DMS114 treated with DMSO at 0.1 percent for 48 hours (cell line): Measurements from ENCODE around the gene RTN4.
"Not testable (repeated sequence)": the region's sequence is repeated elsewhere in the genome, so short reads cannot be mapped to it uniquely, and the experiment has no call there.

Experiments used
- DNase-seq: peaks from one replicate; lab custom pipeline; 2025; ENCODE audit not compliant: unreplicated experiment; lab: John Stamatoyannopoulos, UW

RTN4 gene

DNA sequence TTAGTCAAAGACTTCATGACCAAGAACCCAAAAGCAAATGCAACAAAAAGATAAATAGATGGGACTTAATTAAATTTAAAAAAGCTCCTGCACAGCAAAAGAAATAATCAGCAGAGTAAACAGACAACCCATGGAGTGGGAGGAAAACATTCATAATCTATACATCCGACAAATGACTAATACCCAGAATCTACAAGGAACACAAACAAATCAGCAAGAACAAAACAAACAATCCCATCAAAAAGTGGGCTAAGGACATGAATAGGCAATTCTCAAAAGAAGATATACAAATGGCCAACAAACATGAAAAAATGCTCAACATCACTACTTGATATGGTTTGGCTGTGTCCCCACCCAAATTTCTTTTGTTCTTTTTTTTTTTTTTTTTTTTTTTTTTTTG lies 25.8 kb upstream of the RTN4 start:
- DNase-seq, result not testable (repeated sequence)

DNA sequence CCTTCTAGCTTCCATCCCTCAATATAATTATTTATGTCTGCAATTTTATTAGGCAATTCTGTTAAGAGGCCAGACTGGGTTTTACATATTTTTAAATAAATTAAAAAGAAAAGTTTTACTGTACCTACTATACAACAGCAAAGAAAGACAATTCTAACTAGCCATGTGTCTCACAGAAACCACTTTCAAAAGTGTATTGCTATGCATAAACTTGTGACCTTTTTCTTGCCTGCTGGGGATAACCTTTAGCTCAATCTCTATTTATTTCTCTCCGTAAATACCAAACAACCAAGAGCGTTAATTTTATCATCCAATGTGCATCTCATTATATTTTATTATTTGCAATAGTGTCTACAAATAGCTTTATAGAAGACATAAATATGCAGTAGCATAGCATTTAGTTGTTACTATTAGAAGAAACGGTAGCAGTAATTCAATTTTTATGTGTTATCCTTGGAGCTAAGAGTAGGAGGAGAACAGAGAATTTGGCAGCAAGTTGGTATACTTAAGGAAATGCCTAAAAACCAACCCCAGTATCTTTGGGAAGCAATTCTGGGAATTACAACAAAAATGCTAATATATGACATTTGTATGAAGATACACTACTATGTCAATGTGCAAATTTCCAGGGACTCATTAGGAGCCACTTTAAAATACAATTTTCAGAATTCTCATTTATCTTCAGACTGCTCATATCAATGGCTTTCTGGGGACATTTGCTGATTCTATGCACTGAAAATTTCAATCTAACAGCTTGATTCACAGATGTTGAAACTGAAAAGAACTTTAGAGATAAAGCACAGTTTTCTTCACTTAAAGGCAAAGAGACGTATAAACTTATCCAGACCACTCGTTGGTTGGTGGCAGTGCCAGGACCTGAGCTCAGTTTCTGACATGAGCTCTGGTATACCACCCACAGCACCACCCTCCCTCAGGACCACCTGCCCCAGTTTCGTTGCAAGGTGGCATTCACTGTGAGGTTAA lies 23.0 kb upstream of the RTN4 start:
- DNase-seq, result no peak

DNA sequence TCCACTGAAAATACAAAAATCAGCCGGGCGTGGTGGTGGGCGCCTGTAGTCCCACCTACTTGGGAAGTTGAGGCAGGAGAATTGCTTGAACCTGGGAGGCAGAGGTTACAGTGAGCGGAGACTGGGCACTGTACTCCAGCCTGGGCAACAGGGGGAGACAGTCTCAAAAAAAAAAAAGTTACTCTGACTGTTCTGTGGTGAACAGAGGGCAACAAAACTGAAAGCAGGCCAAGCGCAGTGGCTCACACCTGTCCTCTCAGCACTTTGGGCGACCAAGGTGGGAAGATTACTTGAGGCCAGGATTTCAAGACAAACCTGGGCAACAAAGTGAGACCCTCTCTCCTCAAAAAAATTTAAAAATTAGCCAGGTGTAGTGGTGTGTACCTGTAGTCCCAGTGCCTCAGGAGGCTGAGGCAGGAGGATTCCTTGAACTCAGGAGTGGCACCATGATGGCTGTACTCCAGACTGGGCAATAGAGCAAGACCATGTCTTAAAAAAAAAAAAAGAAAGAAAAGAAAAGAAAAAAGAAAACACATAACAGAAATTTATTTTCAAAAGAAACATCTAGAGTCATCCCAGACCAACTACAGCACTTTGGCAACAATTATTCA lies 13.6 kb upstream of the RTN4 start:
- DNase-seq, result no peak

DNA sequence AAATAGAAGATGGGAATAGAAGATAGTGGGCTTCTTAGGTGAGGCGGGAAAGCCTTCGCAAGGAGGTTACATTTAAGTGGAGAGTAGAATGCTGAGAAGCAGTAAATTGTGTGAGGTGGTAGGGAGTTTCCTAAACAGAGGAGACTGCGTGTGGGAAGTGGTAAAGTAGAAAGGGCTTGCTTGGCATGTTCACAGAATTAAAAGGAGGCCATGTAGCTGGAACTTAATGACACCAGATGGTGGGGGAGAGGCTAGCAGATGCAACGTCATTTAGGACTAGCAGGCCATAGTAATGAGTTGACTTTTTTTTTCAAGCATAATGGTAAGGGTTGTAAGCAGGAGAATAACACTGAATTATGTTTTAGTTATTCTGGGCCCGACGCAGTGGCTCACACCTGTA lies 13.0 kb upstream of the RTN4 start:
- no peak for DNase-seq

DNA sequence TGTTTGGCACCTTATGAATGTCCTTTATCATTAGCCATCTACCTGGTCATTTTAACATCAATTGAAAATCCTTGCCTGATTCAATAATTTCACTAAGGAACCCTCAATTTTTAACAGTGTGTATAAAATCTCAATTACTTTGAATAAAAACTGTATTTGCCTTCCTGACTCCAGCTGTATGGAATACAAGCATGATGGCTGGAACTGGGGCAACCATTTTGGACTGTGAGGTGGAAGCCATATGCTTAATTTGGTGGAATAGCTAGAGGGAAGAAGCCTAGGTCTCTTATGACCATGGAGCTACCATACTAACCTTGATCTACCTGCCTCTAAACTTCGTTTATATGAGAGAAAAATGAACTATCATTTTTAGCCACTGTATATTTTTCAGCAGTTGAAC lies 12.5 kb upstream of the RTN4 start:
- DNase-seq, result no peak

DNA sequence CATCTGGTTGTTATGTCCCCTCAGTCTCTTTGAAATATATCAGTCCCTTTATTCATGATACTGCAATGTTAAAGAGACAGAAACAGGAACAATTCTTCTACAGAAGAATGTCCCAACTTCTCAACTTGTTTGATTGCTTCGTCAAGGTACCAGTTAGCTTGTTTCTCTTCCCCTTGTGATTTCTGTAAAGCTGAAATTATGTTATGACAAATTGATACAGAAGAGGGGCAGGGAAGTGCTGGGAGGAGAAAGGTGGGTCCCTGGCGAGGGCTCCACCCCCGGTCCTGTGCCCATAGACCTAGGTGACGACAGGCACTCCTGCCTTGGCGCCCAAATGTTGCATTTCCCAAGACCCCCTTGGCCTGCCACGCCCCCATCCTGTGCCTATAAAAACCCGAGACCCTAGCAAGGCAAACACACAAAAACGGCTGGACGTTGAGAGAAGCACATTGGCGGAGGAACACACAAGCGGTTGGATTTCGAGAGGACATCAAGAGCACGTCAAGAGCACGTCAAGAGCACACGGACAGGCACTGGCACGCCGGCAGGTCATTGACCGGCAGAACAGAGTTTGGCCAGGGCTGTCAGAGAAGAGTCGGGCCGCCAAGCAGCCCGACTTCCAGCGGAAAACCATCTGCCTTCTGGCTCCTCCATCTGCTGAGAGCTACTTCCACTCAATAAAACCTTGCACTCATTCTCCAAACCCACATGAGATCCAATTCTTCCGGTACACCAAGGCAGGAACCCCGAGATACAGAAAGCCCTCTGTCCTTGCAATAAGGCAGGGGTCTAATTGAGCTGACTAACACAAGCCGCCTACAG lies 11.5 kb upstream of the RTN4 start:
- DNase-seq, result no peak

DNA sequence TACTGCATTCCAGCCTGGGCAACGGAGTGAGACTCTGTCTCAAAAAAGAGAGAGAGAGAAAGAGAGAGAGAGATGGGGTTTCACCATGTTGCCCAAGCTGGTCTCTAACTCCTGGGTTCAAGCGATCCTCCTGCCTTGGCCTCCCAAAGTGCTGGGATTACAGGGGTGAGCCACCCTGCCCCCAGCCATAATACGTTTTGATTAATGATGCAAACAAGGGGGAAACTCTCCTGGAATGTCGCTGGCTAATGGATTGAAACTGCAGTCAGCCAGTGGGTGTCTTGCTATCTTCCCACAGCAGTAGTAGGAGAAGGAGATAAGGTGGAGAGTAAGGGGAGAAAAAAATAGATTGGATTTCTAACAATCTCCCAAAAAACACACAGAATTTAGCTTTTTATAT lies 9.5 kb upstream of the RTN4 start:
- no peak for DNase-seq

DNA sequence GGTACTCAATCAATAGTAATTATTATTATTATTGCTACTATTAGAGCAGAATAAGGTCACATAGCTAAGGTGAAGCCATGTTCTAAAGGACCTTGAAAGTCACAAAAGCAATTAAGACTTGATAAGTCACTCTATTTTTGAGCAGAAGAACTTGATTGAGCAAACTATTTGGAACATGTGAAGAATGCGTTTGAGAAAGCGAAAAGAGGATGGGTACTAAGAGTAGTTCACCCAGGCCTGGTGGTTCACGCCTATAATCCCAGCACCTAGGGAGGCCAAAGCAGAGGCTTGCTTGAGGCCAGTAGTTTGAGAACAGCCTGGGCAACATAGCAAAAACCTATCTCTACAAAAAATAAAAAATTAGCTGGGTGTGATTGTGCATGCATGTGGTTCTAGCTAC lies 7.2 kb upstream of the RTN4 start:
- DNase-seq, result no peak

DNA sequence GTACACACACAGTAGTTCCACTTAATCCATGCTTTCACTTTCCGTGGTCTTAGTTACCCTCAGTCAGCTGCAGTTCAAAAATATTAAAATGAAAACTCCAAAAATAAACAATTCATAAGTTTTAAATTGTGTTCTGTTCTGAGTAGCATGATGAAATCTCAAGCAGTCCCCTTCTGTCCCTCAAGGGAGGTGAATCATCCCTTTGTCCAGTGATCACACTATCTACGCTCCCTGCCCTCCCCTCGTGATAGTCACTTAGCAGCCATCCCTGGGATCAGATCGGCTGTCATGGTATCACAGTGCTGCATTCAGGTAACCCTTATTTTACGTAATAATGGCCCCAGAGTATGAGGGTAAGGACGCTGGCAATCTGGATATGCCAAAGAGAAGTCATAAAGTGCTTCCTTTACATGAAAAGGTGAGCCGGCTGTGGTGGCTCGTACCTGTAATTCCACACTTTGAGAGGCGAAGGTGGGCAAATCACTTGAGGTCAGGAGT lies 5.8 kb upstream of the RTN4 start:
- no peak for DNase-seq

DNA sequence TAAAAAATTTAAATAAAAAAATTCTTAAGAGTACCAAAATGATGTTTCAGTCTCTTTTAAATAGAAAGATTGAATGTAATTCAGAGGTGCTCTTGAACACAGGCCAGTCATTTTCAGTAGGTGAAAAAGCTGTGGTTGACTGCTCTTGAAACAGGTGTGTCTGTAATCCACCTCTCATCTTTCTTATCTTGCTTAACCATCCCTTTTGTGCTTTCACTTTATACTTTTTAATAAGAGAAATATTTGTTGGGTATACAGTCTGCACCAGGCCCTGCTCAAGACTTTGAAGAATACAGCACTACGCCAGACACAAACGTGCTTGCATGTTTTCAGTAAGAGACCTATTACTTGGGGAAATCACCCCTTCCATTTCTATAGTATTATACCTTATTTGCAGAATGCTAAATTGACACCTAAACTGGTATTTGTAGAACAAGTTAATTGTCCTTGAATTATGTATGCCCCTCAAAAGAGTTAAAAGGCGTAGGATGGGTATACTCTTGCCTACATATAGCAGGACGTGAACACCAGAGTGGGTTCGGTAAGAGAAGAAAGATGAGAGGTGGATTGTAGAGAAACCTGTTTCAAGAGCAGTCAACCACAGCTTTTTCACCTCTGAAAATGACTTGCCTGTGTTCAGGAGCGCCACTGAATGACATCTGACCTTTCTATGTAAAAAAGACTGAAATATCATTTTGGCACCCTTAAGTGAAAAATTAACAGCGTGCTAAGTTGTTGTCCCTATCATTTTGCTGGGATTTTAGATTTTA lies 4.0 kb upstream of the RTN4 start:
- DNase-seq, result no peak

DNA sequence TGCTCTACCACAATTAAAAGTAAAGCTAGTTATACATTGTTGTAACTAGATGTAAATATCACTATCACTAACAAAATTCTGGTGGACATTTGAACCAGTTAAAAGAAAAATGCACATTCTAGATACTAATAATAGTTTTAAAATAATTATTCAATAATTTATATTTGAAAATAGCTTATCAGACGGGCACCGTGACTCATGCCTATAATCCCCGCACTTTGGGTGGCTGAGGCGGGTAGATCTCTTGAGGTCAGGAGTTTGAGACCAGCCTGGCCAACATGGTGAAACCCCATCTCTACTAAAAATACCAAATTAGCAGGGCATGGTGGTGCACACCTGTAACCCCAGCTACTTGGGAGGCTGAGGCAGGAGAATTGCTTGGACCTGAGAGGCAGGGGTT lies 3.0 kb upstream of the RTN4 start:
- DNase-seq, result not testable (repeated sequence)

DNA sequence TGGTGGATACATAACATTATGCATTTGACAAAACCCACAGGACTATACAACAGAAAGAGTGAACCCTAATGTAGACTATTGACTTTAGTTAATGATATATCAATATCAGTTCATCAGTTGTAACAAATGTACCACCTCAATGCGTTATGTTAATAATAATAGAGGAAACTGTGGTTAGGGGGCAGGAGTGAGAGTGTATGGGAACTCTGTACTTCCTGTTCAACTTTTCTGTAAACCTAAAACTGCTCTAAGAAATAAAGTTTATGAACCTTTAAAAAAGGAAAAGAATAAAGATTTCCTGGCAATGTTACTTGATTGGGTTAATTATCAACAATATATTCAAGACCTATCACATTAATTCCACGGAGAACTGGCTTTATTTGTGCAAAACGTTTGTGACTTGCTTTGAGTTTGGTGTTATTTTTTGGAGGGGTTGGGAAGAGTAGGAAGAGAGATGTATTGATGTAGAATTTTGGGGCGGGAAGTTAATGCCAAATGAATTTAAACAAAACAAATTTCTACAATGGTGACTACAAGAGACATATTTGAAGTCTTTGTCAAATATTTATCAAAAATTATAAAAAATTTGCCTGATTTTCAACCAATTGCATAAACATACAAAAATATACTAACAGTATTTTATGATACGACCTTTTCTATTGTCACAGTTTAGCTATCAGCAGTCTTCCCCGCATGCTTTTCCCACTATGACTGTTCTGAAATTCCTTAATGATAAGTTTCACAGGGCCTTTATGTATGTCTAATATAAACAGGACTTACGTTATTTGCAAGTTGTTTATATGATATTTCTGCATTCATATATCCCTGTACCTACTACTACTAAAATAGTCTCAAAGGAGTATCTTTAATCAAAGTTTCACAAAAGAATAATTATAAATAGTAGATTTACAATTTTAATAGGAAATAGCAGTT lies 2.1 kb upstream of the RTN4 start:
- no peak for DNase-seq

DNA sequence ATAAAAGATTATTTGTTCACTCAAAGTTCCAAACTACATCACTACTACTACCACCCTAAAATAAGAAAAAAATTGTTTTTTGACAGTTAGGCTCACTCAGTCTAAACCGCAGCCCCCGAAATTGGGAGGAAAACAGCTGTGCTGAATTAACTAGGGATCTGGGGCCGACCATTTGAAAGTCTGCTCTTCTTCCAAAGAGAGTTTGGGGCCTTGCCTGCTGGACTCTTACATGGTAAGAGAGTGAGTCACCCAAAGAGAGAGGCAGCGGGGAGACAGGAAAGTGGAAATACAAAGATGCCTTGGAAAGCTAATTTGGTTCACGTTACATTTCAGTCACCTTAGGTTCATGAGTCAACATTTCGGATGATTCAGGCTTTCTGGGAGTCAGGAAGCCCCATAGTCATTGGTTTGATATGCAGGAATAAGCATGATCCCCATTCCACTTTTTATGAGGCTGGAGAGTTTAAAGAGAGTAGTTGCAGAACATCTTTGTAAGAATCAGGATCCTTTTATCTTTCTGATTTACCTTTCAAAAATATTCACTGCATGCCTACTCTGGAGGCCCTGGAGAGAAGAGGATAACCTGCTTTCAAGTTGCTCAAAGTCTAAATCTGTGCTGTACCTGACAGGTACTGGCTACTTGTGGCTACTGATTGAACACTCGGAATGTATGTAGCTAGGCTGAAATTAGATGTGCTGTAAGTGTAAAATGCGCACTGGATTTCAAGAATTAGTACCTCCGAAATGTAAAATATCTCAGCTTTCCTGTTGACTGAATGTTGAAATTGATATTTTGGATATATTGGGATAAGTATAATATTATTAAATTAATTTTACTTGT lies 995 bp upstream of the RTN4 start:
- DNase-seq, result peak; percentile 70

DNA sequence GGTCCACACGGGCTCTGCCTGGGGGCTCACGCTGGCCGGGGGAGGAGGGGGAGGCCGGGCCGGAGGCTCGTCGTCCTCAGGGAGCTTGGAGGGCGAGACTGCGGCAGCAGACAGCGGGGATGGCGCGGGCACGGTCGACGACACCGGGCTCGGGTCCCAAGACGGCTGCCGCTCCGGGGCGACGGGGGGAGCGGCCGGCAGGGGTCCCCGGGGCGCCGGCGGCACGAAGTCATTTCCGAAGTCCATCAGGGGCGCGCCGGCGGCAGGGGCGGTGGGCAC lies 491 bp downstream of the RTN4 start:
- no peak for DNase-seq

DNA sequence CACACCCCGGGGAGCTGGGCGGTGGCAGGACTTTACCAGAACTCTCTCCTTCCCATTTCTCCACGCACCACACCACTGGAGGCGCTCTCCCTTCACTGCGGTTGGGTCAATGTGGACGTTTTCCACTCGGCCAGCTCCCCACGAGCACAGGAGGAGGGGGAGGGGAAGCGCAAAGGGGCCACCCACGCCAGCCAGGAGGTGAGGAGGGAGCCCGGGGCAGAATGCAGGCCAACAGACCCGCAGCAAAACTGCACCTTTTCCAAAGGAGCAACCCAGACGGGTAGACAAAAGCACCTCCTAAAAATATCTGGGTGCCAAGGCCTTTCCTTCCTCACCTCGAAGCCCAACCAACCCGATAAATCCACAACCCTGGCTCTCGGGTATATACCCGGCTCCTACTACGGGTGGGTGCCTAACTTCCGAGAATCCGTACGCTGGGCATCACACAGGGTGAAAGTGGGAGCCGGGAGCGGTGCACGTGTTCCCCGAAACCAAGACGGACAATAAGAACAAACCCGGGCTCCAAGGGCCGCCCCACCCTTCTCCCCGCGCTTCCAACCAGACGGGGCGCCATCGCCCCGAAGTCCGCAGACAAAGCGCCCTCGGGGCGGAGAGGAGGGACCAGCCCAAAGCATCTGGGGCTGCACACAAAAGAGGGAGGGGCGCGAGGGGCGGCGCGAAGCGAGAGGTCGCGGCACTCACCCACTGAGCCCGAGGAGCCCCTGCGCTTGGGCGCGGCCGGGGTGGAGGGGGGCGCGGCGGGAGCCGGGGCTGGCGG lies 1.0 kb downstream of the RTN4 start:
- DNase-seq, result peak; percentile 75

DNA sequence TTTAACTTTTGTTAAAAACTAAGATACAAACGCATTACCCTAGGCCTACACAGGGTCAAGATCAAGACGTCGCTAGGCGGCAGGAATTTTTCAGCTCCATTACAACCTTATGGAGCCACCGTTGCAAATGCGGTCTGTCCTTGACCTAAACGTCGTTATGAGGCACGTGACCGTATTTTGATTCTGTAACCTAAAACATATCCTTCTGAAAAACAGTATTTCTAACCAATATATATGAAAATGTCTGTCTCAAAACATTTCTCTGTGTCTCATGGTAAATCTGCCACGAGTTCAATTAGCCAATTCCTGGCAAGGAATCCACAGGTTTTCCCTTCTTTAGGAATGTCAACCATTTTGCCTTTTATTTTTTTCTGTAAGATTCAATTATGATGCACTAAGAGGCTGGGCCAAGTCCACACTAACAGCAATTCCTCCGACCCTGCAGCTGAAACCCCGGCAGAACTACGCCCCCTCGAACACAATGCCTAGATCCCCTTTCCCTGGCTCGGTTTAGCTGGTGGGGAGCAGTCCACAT lies 1.7 kb downstream of the RTN4 start:
- peak; percentile 75 for DNase-seq

DNA sequence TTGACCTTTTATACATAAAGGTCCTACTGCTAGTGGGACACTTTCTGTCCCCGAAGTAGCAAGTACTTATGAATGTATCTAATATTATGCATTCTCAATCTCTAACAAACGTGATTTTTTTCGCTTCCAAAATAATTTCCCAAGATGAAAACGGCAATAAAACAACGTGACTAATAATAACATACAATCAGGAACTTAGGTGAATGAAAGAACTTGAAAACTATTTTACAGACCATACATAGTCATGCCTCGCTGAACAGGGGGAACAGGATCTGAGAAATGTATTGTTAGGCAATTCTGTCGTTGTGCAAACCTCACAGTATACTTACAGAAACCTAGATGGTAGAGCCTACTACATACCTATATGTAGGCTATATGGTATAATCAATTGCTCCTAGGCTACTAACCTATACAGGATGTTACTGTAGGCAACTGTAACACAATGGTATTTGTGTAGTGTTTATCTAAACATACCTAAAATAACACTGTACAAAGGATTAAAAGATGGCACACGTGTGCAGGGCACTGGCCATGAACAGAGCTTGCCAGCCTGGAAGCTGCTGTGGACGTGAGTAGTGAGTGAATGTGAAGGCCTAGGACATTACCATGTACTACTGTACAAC lies 2.5 kb downstream of the RTN4 start:
- peak; percentile 58 for DNase-seq
